HEK293 (cell line): ENCODE data around the gene ABHD13.

Experiments used
- CTCF ChIA-PET: fragments of 350-600 bp; formaldehyde crosslinking; extraction: SDS; loops from one replicate; lab custom pipeline; 2021; ENCODE audit warnings: antibody characterized with exemption; lab: Yijun Ruan, JAX
- POLR2A ChIA-PET: fragments of 300-600 bp; formaldehyde crosslinking; extraction: SDS; loops from one replicate; lab custom pipeline; 2020; ENCODE audit warnings: antibody characterized with exemption, inconsistent platforms; lab: Yijun Ruan, JAX
- H3K27ac ChIP-seq: fragments of 200-500 bp; sonication (Bioruptor generic); 2 replicates; pipeline ENCODE4 v1.5.1; 2014; ENCODE audit warnings: low read depth, low read length, control low read depth, inconsistent platforms; ENCODE audit errors: extremely low read depth
- H3K36me3 ChIP-seq, 2 experiments: fragments of 200-500 bp in 1 of 2; sonication (Bioruptor generic) in 1 of 2; 1 replicate in 1 of 2; 2 replicates in 1 of 2; pipeline ENCODE4 v1.5.1; 2014 to 2017; ENCODE audit warnings: inconsistent platforms in 2 of 2, low read length in 2 of 2; ENCODE audit not compliant: control insufficient read depth in 2 of 2, insufficient read depth in 1 of 2
- H3K4me1 ChIP-seq: fragments of 200-500 bp; sonication (Bioruptor generic); 2 replicates; pipeline ENCODE4 v1.5.1; 2014; ENCODE audit warnings: mild to moderate bottlenecking, low read length, inconsistent platforms; ENCODE audit not compliant: control insufficient read depth, insufficient read depth
- H3K4me3 ChIP-seq: 2 replicates; pipeline ENCODE4 v1.5.1; 2011; ENCODE audit warnings: low read depth, mild to moderate bottlenecking, control low read depth, low read length, moderate library complexity
- H3K9me3 ChIP-seq: fragments of 200-500 bp; sonication (Bioruptor generic); 2 replicates; pipeline ENCODE4 v1.5.1; 2014; ENCODE audit warnings: low read depth, low read length, inconsistent platforms; ENCODE audit not compliant: control insufficient read depth, insufficient read depth
- ATF2 ChIP-seq: fragments of 450-650 bp; formaldehyde crosslinking; IDR thresholded peaks from 2 replicates; pipeline ENCODE4 v1.5.1; 2016; ENCODE audit warnings: missing biosample characterization, missing genetic modification characterization, low read depth
- ZBTB26 ChIP-seq: fragments of 450-650 bp; formaldehyde crosslinking; optimal IDR thresholded peaks from 2 replicates; pipeline ENCODE3; 2016; ENCODE audit warnings: missing biosample characterization, mild to moderate bottlenecking, missing genetic modification characterization
- ZNF280C ChIP-seq: fragments of 450-650 bp; formaldehyde crosslinking; IDR thresholded peaks from 2 replicates; pipeline ENCODE4 v1.5.1; 2016; ENCODE audit warnings: missing biosample characterization, missing genetic modification characterization
- ZNF404 ChIP-seq: fragments of 450-650 bp; formaldehyde crosslinking; IDR thresholded peaks from 2 replicates; pipeline ENCODE4 v1.5.1; 2017; ENCODE audit warnings: missing biosample characterization, missing genetic modification characterization
- ZNF514 ChIP-seq: fragments of 450-650 bp; formaldehyde crosslinking; IDR thresholded peaks from 2 replicates; pipeline ENCODE4 v1.5.1; 2016; ENCODE audit warnings: missing biosample characterization, missing genetic modification characterization
- ZNF518A ChIP-seq: fragments of 450-650 bp; formaldehyde crosslinking; conservative IDR thresholded peaks from 2 replicates; pipeline ENCODE4 v1.5.1; 2016; ENCODE audit warnings: low read depth, missing biosample characterization, missing genetic modification characterization
- ZNF521 ChIP-seq: fragments of 450-650 bp; formaldehyde crosslinking; IDR thresholded peaks from 2 replicates; pipeline ENCODE4 v1.5.1; 2017; ENCODE audit warnings: missing biosample characterization, mild to moderate bottlenecking, missing genetic modification characterization
- ZNF544 ChIP-seq: fragments of 450-650 bp; formaldehyde crosslinking; IDR thresholded peaks from 2 replicates; pipeline ENCODE4 v1.5.0; 2017; ENCODE audit warnings: missing biosample characterization, missing genetic modification characterization
- ZNF654 ChIP-seq: fragments of 450-650 bp; formaldehyde crosslinking; IDR thresholded peaks from 2 replicates; pipeline ENCODE4 v1.5.1; 2016; ENCODE audit warnings: low read depth, missing biosample characterization, missing genetic modification characterization
- ZNF660 ChIP-seq: fragments of 450-650 bp; IDR thresholded peaks from 2 replicates; pipeline ENCODE4 v1.5.1; 2018; ENCODE audit warnings: missing biosample characterization, mild to moderate bottlenecking, missing genetic modification characterization
- ZNF704 ChIP-seq: fragments of 450-650 bp; formaldehyde crosslinking; IDR thresholded peaks from 2 replicates; pipeline ENCODE4 v1.5.1; 2016; ENCODE audit warnings: missing biosample characterization, missing genetic modification characterization
- ZNF747 ChIP-seq: fragments of 450-650 bp; formaldehyde crosslinking; IDR thresholded peaks from 2 replicates; pipeline ENCODE4 v1.5.1; 2016; ENCODE audit warnings: missing biosample characterization, missing genetic modification characterization
- ZSCAN5A ChIP-seq: fragments of 450-650 bp; formaldehyde crosslinking; IDR thresholded peaks from 2 replicates; pipeline ENCODE4 v1.5.1; 2016; ENCODE audit warnings: missing biosample characterization, missing genetic modification characterization

Gene ABHD13

GRCh38 chr13:108225440-108225839, 7.2 kb downstream of the ABHD13 start (continued):
- TF ChIP-seq ZNF518A (tag by site-specific recombination) (no peak), ZNF747 (no peak), ZNF521 (tag by site-specific recombination) (no peak)

GRCh38 chr13:108226184-108226583, 8.0 kb downstream of the ABHD13 start:
- no peak for TF ChIP-seq ZNF704
- no peaks in the 10 kb centered on the region for H3K9me3 ChIP-seq
- H3K27ac ChIP-seq, result no peak overlapping the region
- H3K4me3 ChIP-seq, result no peak overlapping the region
- CTCF ChIA-PET, result interaction anchor here (0.6 kb wide), 1 partner anchor 1589 kb away, joined by 3 read pairs; no protein-coding TSS in a partner anchor
- H3K4me1 ChIP-seq, result peaks cover 6% of the 10 kb centered on the region; the same call in 1 of the 2 replicates
- POLR2A ChIA-PET, result no interaction called here
- H3K36me3 ChIP-seq, result peaks cover 0 to 5% of the 10 kb centered on the region in 2 experiments; a peak in 1 of 3 replicates

GRCh38 chr13:108227651-108228272, 9.6 kb downstream of the ABHD13 start:
- H3K9me3 ChIP-seq, result no peaks in the 10 kb centered on the region
- POLR2A ChIA-PET, result no interaction called here
- CTCF ChIA-PET, result interaction anchor here (0.7 to 0.8 kb wide), 3 partner anchors 10 to 370 kb away, joined by 3 read pairs; partner anchors contain the start of gene ABHD13
- H3K4me1 ChIP-seq, result peaks cover 6% of the 10 kb centered on the region; the same call in 1 of the 2 replicates
- peaks cover 0 to 5% of the 10 kb centered on the region in 2 experiments; a peak in 1 of 3 replicates for H3K36me3 ChIP-seq
- TF ChIP-seq ATF2 (tag by site-specific recombination) (0 out of 2 replicates have a peak, but pooled peaks have one; percentile 16), ZNF654 (tag by site-specific recombination) (peak; percentile 19; the same call in 1 of the 2 replicates), ZNF660 (tag by site-specific recombination) (peak; percentile 39; the same call in 1 of the 2 replicates), ZNF704 (no peak)
- no peak overlapping the region for H3K4me3 ChIP-seq
- H3K27ac ChIP-seq, result no peak overlapping the region

GRCh38 chr13:108230377-108230776, 12.2 kb downstream of the ABHD13 start:
- no peak overlapping the region for H3K4me3 ChIP-seq
- ChIA-PET CTCF (interaction anchor here (0.6 kb wide), 1 partner anchor 437 kb away, joined by 3 read pairs; no protein-coding TSS in a partner anchor), POLR2A (no interaction called here)
- H3K36me3 ChIP-seq, result peaks cover 0 to 5% of the 10 kb centered on the region in 2 experiments; a peak in 1 of 3 replicates
- no peaks in the 10 kb centered on the region for H3K9me3 ChIP-seq
- H3K4me1 ChIP-seq, result peaks cover 5% of the 10 kb centered on the region; the same call in 1 of the 2 replicates
- H3K27ac ChIP-seq, result no peak overlapping the region
- TF ChIP-seq ZNF404 (tag by site-specific recombination) (no peak), ZNF514 (tag by site-specific recombination) (no peak), ZSCAN5A (tag by site-specific recombination) (no peak), ZBTB26 (tag by site-specific recombination) (no peak), ZNF280C (tag by site-specific recombination) (no peak), ZNF544 (tag by site-specific recombination) (no peak)
